Activated T-helper 17 cell treated with anti-CD3 and anti-CD28 coated beads, Interleukin-2, amount 50 U/mL, for 72 hours (primary cell): ENCODE results near the gene TASOR2. TPM values are rescaled to one million over a fixed set of nuclear protein-coding genes. Genes with fewer than 3 reads are reported as not detected.

Source experiments
- ATAC-seq: fragments of 150-1000 bp; cut with Tn5 transposase; replicated peaks from 2 replicates; pipeline ENCODE4 v1.10.0; 2021; ENCODE audit warnings: mild to moderate bottlenecking, moderate library complexity
- H3K27ac Mint-ChIP-seq: one replicate; pipeline ENCODE4 v1.8.0; 2022; ENCODE audit warnings: mixed read lengths
- H3K27me3 Mint-ChIP-seq: one replicate; pipeline ENCODE4 v1.8.0; 2022; ENCODE audit warnings: mixed read lengths
- H3K36me3 Mint-ChIP-seq: one replicate; pipeline ENCODE4 v1.8.0; 2022; ENCODE audit warnings: low read depth, mild to moderate bottlenecking, mixed read lengths
- H3K4me1 Mint-ChIP-seq: one replicate; pipeline ENCODE4 v1.8.0; 2022; ENCODE audit warnings: mixed read lengths
- H3K4me3 Mint-ChIP-seq: one replicate; pipeline ENCODE4 v1.8.0; 2022; ENCODE audit warnings: mild to moderate bottlenecking, mixed read lengths
- H3K9me3 Mint-ChIP-seq: one replicate; pipeline ENCODE4 v1.8.0; 2022; ENCODE audit warnings: mixed read lengths
- total RNA-seq, 2 donors: library from RNA; stranded (reverse); gene quantifications; one replicate each; pipeline ENCODE4 v1.2.3, GENCODE V29; 2022

Gene TASOR2
- total RNA-seq, 2 donors from 2014 or later: 48.9 to 51.6 TPM

DNA sequence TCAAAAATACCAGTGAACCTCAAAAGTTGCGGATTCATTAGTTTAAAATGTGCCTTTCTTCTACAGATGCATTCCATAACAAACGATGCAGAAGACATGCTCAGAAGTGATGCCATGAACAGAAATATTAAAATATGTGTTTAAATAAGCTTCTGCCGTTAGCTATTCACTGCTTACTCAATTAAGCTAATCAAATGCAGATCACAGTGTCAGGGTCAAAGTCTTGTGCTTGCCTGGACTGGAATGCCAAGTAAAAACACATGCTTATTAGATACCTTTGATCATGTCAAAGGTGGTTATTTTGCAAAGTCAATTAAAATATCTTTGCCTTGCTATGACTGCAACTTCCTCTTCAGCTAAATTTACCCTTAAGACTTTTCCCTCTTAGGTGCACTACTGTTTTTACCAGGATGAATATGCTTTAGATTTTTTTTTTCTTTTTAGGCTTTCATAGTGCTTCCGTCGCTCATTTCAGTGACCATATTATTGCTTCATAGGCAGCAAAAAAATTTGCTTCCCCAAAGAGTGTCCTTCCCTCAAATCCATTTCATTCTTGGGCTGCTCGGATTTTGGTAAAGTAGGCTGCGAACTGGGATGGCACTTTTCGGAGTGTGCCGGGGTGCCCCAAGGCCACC, 19.1 kb upstream of the TASOR2 start:
- ATAC-seq: peak; percentile 3
- Mint-ChIP-seq H3K36me3 (no peaks in the 10 kb centered on the region), H3K4me3 (peak overlapping the region; percentile 65), H3K9me3 (no peaks in the 10 kb centered on the region), H3K27ac (no peak overlapping the region), H3K4me1 (peaks cover 16% of the 10 kb centered on the region), H3K27me3 (no peaks in the 10 kb centered on the region)

DNA sequence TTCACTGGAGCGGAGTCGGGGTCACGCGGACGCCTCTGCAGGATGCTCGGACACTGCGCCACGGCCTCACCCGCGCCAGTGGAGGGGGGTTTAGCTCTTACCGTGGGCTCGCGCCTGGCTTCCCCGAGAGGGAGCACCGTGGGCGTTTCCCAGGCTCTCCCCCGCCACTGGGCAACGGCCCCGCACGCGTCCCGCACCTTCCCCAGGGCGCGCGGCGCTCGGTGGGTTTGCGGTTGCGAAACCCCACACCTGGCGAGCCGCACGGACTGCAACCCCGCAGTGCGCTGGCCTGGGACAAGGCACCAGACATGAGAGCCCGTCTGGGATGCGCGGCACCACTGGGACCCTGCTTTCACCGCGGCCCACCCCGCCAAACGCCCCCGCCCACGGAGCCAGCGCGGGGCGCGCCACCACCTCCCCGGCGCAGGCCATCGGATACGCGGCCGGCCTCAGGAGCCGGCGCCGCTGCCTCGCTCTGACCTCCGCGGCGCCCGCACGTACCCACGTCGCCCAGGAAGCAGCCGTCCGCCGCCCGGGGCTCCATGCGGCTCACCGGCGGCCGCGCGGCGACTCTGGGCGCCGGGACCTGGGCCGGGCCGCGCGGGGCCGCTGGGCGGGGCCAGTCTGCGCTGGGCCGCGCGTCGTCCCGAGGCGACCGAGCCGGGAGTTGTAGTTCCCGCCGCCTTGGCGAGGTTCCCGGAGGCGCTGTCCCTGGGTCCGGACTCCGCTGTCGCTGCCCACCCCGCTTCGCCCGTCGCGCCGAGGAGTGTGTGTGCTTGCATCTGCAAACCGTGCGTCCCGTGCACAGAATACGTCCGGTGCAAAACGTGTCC, 18.4 kb upstream of the TASOR2 start, which contains the start of gene ASB13:
Gene ASB13 (minus strand): TSS at position 588 of the 833 bp plus-strand sequence. CDS start 44 bp downstream, at position 544.
- Mint-ChIP-seq H3K36me3 (no peaks in the 10 kb centered on the region), H3K9me3 (no peaks in the 10 kb centered on the region), H3K4me1 (peaks cover 10% of the 10 kb centered on the region), H3K4me3 (peak within 1 kb of the TSS; percentile 95), H3K27me3 (no peaks in the 10 kb centered on the region), H3K27ac (peak within 1 kb of the TSS; percentile 56)
- peak; percentile 93 for ATAC-seq

DNA sequence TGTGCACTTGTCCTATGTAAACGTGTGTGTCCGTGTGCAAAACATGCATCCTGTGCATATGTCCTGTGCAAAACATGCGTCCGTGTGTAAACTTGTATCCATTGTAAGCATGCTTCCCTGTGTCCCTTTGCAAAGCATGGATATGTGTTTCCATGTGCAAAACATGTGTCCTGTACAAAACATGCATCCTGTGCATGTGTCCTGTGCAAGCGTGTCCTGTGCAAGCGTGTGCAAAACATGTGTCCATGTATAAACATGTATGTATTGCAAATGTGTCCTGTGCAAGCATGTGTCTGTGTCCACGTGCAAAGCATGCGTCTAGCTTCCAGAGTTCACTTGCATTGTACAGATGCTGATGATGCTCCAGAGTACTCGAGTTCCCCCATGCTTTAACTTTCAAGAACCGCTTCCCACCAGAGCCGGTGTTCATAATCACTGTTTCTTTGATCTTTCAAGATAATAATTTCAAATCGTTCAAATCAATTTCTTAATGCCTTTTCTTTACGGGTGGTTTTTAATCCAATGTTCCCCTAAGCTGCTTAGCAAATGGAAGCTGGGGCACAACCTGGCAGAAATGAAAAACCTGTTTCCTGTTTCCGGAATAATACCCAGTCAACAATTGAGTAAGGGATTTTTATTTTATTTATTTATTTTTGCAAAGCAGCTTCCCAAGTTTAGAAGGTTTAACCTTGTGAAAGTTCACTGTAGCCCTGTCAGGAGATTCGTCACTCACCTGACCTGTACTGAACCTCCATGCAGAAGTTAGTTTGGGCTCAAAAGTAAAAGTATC, 17.6 kb upstream of the TASOR2 start:
- no peak for ATAC-seq
- Mint-ChIP-seq H3K36me3 (no peaks in the 10 kb centered on the region), H3K9me3 (no peaks in the 10 kb centered on the region), H3K27me3 (no peaks in the 10 kb centered on the region), H3K4me3 (peak overlapping the region; percentile 95), H3K4me1 (peaks cover 10% of the 10 kb centered on the region), H3K27ac (peak overlapping the region; percentile 56)

DNA sequence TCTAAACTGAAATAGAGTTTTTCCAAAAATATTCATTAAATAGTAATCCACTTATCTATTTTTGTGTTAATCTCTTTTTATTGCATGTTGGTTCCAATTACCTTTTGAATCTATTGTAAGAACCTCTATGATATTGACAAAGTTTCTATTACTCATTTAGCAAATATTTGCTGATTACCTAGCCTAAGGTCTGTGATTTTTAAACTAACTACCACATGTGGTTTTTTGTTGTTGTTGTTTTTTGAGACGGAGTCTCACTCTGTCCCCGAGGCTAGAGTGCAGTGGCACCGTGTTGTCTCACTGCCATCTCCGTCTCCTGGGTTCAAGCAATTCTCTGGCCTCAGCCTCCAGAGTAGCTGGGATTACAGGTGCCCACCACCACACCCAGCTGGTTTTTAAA, 16.2 kb upstream of the TASOR2 start:
- ATAC-seq: no peak
- H3K27ac Mint-ChIP-seq: no peak overlapping the region
- H3K4me3 Mint-ChIP-seq: no peak overlapping the region
- H3K27me3 Mint-ChIP-seq: no peaks in the 10 kb centered on the region
- H3K9me3 Mint-ChIP-seq: no peaks in the 10 kb centered on the region
- H3K36me3 Mint-ChIP-seq: no peaks in the 10 kb centered on the region
- peaks cover 10% of the 10 kb centered on the region for H3K4me1 Mint-ChIP-seq

DNA sequence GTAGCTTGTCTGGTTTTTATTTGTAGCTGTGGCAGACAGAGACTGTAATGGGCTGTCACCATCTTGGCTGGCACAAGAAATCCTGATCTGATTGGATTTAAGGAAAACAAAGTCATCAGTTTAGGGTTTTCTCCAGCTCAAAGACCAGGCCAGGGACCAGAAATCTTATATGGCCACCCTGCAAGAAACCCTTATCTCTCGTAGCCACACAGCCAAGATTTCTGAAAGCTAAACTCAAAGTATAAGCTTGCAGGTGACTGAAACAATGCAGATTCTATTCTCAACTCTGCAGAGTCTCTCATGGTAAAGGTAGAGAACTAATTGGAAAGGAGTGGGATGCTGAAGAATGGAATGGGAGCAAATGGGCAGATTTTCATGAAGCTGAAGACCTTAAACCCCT, 15.0 kb upstream of the TASOR2 start:
- Mint-ChIP-seq H3K4me3 (no peak overlapping the region), H3K9me3 (no peaks in the 10 kb centered on the region)

DNA sequence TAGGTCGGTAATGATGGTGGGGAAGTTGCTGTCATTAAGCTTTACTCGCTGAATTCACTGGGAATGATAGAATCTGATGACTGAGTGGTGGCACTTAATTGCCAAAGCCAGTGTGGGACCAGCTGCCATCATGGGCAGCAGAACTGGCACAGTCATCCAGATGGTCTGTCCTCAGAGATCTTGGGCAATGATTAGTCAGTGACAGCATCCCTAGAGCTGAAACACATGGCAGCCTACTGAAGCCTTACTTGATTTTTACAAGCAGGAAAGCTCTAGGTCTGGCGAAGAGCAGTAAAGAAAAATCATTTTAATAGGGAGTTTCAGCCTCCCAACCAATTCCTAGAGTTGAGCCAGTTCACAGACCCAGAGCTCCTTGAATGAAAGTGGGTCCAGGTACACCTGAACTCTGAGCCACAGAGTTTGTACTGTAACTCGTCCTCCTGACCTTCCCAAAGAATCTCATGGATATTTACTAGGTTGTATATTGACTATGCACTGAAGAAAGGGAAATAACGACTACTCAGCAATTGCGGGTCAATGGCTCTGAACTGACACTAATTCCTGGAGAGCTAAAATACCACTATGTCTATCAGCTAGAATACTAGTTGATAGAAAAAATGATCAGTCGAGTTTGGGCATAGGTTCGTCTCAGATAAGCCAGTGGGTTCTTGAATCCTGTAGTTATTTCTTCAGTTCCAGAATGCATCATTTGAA, 13.8 kb upstream of the TASOR2 start:
- Mint-ChIP-seq H3K27me3 (no peaks in the 10 kb centered on the region), H3K4me3 (no peak overlapping the region)
- ATAC-seq: no peak

More for the DNA sequence above, 15.0 kb upstream of the TASOR2 start:
- H3K4me1 Mint-ChIP-seq: peaks cover 10% of the 10 kb centered on the region
- ATAC-seq: no peak
- no peak overlapping the region for H3K27ac Mint-ChIP-seq
- no peaks in the 10 kb centered on the region for H3K36me3 Mint-ChIP-seq
- H3K27me3 Mint-ChIP-seq: no peaks in the 10 kb centered on the region

DNA sequence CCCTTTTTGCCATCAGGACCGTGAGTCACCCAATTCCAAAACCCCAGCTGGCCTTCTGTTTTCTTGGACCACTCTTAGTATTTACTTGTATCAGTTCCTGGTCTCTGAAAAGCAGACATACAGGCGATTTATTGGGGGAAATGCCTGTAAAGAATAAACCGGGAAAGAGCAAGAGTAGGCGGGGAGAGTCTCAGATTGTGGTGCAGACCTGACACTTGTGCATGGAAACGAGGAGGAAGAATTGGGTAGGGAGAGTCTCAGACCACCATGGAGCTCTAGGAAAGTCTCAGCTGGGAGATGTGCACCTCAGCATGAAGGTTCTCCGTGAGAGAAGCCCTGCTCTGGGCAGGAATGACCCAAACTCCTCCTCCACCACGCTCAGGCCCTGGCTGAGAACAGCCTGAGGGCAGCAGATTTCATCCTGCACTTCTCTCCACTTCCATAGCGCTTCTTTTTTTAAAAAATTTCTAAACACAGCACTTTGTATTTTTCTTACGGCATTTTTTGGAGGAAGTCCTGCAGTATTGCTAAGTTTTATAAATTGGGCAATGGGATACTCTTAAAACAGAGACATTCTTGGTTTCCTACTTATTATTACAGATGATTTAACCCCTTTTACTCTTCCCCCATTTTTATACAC, 6.1 kb upstream of the TASOR2 start:
- no peaks in the 10 kb centered on the region for H3K36me3 Mint-ChIP-seq
- peaks cover 21% of the 10 kb centered on the region for H3K27me3 Mint-ChIP-seq
- ATAC-seq: no peak
- H3K27ac Mint-ChIP-seq: no peak overlapping the region
- peaks cover 10% of the 10 kb centered on the region for H3K4me1 Mint-ChIP-seq
- no peak overlapping the region for H3K4me3 Mint-ChIP-seq
- H3K9me3 Mint-ChIP-seq: no peaks in the 10 kb centered on the region

More for the DNA sequence above, 13.8 kb upstream of the TASOR2 start:
- Mint-ChIP-seq H3K9me3 (no peaks in the 10 kb centered on the region), H3K27ac (no peak overlapping the region), H3K36me3 (no peaks in the 10 kb centered on the region), H3K4me1 (peaks cover 5% of the 10 kb centered on the region)

DNA sequence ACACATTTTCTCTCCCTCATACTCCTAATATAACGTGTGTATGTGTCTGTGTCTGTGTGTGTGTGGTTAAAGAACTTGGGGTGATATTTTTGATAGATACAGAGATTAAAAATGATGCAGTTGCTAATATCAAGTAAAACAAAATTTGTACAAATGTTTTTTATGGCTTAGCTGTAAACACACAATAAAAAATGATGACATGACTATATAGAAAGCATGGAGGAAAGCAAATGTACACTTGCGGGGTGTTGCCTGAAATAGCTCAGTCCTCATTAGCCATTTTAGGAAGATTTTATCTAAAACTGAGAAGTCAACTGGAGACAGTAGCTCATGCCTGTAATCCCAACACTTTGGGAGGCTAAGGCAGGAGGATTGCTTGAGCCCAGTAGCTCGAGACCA, 5.6 kb upstream of the TASOR2 start:
- H3K4me3 Mint-ChIP-seq: no peak overlapping the region
- no peaks in the 10 kb centered on the region for H3K9me3 Mint-ChIP-seq
- peaks cover 10% of the 10 kb centered on the region for H3K4me1 Mint-ChIP-seq
- H3K36me3 Mint-ChIP-seq: peaks cover under 1% of the 10 kb centered on the region
- no peak overlapping the region for H3K27ac Mint-ChIP-seq
- peaks cover 21% of the 10 kb centered on the region for H3K27me3 Mint-ChIP-seq
- ATAC-seq: no peak

DNA sequence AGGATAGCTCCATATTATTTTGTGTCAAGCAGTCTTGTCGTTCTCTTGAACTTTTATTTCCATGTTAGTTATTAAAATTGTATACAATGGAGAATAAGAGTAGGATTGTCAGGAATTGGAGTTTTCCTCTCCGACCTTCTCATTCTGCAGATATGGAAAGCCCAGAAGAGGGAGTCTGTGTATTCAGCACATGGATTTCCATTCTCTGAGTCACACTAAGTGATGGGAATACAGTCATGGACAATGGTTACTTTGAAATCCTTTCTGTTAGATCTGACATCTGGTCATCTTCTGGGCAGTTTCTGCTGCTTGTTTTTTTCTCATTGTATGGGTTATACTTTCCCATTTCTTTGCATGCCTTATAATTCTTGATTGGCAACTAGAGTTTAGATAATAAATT, 5.0 kb upstream of the TASOR2 start:
- H3K27me3 Mint-ChIP-seq: peaks cover 21% of the 10 kb centered on the region
- H3K4me3 Mint-ChIP-seq: no peak overlapping the region
- H3K27ac Mint-ChIP-seq: no peak overlapping the region
- H3K4me1 Mint-ChIP-seq: peaks cover 10% of the 10 kb centered on the region
- H3K9me3 Mint-ChIP-seq: no peaks in the 10 kb centered on the region
- ATAC-seq: no peak
- peaks cover 6% of the 10 kb centered on the region for H3K36me3 Mint-ChIP-seq

DNA sequence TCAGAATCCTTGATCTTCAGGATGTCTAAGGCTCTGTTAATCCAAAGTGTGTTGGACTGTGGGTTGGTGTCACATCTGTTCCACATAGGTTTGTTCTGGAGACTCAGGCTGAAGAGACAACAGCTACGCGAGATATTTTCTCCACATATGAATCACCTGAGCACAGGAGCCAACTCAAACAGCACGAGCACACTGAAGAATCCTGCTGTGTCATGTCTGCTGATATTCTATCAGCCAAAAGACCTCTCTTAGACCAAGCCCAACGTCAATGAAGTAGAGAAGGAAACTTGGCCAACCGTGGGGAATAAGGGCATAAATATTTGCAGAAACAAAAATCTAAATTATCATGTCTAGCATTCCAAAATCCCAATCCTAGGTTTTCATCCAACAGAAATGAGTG, 2.7 kb upstream of the TASOR2 start:
- Mint-ChIP-seq H3K4me1 (peaks cover 10% of the 10 kb centered on the region), H3K9me3 (no peaks in the 10 kb centered on the region), H3K27ac (no peak overlapping the region), H3K27me3 (peaks cover 18% of the 10 kb centered on the region), H3K36me3 (peaks cover 16% of the 10 kb centered on the region), H3K4me3 (peak overlapping the region; percentile 60)
- ATAC-seq: no peak

DNA sequence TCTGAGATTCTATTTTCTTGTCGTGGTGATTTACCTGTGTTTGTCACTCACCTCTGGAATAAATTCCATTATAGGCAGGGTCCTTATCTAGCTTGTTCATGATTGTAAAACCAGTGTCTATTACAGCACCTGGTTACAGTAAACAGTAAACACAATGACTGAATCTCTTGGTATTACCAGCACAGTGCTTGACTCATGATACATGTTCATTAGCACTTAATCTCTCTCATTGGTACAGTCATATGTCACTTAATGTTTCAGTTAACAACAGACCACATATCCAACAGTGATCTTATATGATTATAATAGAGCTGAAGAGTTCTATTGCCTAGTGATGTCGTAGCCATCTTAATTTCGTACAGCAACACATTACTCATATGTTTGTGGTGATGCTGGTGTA, 1.6 kb upstream of the TASOR2 start:
- peak overlapping the region; percentile 76 for H3K27ac Mint-ChIP-seq

DNA sequence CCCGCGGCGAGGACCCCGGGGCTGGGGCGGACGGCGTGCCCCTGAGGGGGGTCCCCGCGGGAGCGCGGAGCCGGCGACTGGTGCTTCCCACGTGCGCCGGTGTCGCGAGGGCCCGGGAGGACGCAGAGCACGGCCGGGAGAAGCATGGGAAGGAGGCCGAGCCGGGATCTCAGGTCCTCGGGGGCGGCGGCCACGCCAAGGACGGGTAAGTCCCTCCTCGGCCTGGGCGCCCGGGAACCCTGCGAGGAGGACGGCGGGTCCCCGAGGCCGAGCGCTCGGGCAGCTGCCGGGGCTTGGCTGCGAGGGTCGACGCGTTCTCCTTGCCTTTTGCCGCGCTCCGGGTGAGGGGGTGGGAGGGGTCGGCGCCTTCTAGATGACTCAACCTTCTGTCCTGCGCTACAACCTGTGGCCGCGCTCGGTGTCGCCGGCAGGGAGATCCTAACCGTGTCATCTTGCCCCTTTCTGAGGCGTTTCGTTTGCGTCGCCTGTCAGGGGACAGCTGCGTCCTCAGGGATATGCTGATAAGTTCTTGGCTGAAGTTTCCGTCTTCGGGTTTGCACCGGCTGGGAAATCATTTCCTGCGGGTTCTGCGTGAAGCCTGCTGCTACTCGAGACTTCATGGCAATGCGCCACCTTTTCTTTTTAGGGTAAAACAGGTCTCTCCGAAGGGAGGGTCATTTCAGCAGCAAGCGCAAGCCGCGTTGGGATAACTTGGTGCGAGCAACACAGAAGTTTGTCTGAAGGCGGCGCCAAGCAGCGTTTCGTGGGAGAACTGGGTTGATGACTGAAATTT, 529 bp downstream of the TASOR2 start:
- no peaks in the 10 kb centered on the region for H3K9me3 Mint-ChIP-seq
- H3K4me3 Mint-ChIP-seq: peak overlapping the region; percentile 96
- peak overlapping the region; percentile 94 for H3K27ac Mint-ChIP-seq
- peaks cover 32% of the 10 kb centered on the region for H3K36me3 Mint-ChIP-seq
- ATAC-seq: peak; percentile 63
- no peaks in the 10 kb centered on the region for H3K27me3 Mint-ChIP-seq
- peaks cover 25% of the 10 kb centered on the region for H3K4me1 Mint-ChIP-seq

More for the DNA sequence above, 1.6 kb upstream of the TASOR2 start:
- ATAC-seq: peak; percentile 12
- Mint-ChIP-seq H3K36me3 (peaks cover 24% of the 10 kb centered on the region), H3K4me3 (peak overlapping the region; percentile 60), H3K9me3 (no peaks in the 10 kb centered on the region), H3K27me3 (peaks cover 10% of the 10 kb centered on the region), H3K4me1 (peaks cover 19% of the 10 kb centered on the region)

DNA sequence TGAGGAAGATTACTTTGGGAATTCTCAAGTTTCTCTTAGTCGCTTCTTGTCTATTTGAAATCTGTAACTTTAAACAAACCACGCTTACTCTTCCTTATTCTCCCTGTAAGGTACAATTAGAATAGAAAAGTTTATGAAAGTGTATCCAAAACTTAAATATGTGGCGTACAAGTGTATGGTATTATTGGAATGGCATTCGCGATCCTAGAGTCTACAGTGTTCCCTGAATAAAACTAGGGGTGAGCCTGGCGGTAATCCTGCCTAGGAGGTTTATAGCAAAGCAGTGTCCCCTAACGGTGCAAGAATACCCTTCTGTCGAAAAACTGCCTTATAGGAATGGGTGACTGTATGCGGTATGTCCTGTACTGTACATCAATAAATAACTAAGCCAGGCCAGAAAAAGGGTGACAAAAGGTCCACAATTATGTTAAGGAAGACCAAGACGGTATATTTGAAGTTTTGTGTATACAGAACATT, 1.2 kb downstream of the TASOR2 start:
- peak overlapping the region; percentile 94 for H3K27ac Mint-ChIP-seq
- no peak for ATAC-seq
- H3K4me3 Mint-ChIP-seq: peak overlapping the region; percentile 96
- H3K9me3 Mint-ChIP-seq: no peaks in the 10 kb centered on the region
- peaks cover 32% of the 10 kb centered on the region for H3K36me3 Mint-ChIP-seq
- peaks cover 25% of the 10 kb centered on the region for H3K4me1 Mint-ChIP-seq
- no peaks in the 10 kb centered on the region for H3K27me3 Mint-ChIP-seq
